Measurements from ENCODE around the gene NPDC1. TPM values are rescaled to one million over a fixed set of nuclear protein-coding genes. Genes with fewer than 3 reads are reported as not detected.

The NPDC1 gene
- total RNA-seq, 1 experiment from 2014 or later: 73.9 TPM

DNA sequence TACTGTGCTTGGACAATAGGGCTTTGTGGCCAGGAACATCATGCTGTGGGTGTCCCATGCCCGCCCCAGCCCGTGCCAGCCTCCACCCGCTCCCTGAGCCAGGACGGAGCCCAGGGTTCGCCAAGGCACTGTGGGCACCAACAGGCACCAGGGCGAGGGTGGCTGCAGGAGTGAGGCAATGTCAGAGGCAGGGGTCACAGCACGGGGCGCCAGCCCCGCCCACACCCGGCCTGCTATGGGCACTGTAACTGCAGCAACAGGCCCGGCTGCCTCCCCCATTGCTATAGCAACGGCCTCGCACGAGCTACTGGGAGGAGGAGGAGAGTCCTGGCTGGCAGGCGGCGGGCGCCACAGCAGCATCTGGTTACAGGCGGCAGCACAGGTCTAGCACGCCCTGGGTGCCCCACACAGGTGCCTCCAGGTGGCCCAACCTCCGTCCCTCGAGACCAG is 20.4 kb downstream of the NPDC1 start:
- Histone ChIP-seq H3K9me3 (ENCODE audit: low read depth, low read length, poor library complexity, severe bottlenecking) (no peaks in the 10 kb centered on the region), H3K4me3 (ENCODE audit: low read depth, low read length, poor library complexity, severe bottlenecking) (no peak overlapping the region), H3K27ac (ENCODE audit: low read depth, low read length, poor library complexity, severe bottlenecking) (no peak overlapping the region), H3K27me3 (replicated peaks; ENCODE audit: insufficient read depth, low read depth, low read length, poor library complexity) (no peaks in the 10 kb centered on the region), H3K36me3 (ENCODE audit: insufficient read depth, low read length, poor library complexity, severe bottlenecking) (no peaks in the 10 kb centered on the region), H3K4me1 (ENCODE audit: insufficient read depth, low read length, poor library complexity, severe bottlenecking) (peaks cover 10% of the 10 kb centered on the region)
- intact Hi-C loops (cut with micrococcal nuclease; ENCODE audit: unreplicated experiment): no loop called here
- no TSS peak for BruUV-seq (replicated peaks)
- POLR2A ChIA-PET (ENCODE audit: low non-redundant PET): no interaction called here
- CTCF ChIA-PET: interaction anchor here (1.5 kb wide), 1 partner anchor 10 kb away, joined by 12 read pairs; no protein-coding TSS in a partner anchor
- no peak for DNase-seq (ENCODE audit: low spot score)
- TF ChIP-seq EZH2 (IDR thresholded peaks at IDR 0.05; ENCODE audit: borderline replicate concordance, low read depth, low read length, poor library complexity, severe bottlenecking): no peak
- TF ChIP-seq, protein P1, sequence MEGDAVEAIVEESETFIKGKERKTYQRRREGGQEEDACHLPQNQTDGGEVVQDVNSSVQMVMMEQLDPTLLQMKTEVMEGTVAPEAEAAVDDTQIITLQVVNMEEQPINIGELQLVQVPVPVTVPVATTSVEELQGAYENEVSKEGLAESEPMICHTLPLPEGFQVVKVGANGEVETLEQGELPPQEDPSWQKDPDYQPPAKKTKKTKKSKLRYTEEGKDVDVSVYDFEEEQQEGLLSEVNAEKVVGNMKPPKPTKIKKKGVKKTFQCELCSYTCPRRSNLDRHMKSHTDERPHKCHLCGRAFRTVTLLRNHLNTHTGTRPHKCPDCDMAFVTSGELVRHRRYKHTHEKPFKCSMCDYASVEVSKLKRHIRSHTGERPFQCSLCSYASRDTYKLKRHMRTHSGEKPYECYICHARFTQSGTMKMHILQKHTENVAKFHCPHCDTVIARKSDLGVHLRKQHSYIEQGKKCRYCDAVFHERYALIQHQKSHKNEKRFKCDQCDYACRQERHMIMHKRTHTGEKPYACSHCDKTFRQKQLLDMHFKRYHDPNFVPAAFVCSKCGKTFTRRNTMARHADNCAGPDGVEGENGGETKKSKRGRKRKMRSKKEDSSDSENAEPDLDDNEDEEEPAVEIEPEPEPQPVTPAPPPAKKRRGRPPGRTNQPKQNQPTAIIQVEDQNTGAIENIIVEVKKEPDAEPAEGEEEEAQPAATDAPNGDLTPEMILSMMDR (conservative IDR thresholded peaks at IDR 0.05; ENCODE audit: low read depth, low read length): no peak

DNA sequence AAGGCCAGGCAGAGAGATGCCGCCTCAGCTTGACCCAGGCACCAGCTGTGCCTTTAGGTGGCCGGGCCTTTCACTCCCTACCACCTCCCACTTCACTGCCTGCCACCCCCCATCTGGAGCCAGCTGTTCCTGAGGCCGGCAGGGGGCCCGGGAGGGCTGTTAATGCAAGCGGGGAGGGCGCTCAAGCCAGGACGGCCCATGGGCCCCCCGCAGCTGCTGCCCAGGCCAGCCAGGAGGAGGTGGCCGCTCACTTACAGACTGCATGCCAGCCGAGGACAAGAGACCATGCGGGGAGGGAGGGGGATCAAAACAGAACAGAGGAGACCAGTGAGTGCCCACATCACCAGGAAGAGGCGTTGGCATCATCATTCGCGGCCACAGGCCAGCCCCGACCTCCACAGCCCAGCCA is 22.4 kb downstream of the NPDC1 start:
- no TSS peak for BruUV-seq (replicated peaks)
- intact Hi-C loops (cut with micrococcal nuclease; ENCODE audit: unreplicated experiment): no loop called here
- Histone ChIP-seq H3K36me3 (ENCODE audit: insufficient read depth, low read length, poor library complexity, severe bottlenecking) (no peaks in the 10 kb centered on the region), H3K9me3 (ENCODE audit: low read depth, low read length, poor library complexity, severe bottlenecking) (no peaks in the 10 kb centered on the region), H3K27me3 (replicated peaks; ENCODE audit: insufficient read depth, low read depth, low read length, poor library complexity) (no peaks in the 10 kb centered on the region), H3K4me3 (ENCODE audit: low read depth, low read length, poor library complexity, severe bottlenecking) (no peak overlapping the region), H3K4me1 (ENCODE audit: insufficient read depth, low read length, poor library complexity, severe bottlenecking) (peaks cover 3% of the 10 kb centered on the region), H3K27ac (ENCODE audit: low read depth, low read length, poor library complexity, severe bottlenecking) (no peak overlapping the region)
- DNase-seq (ENCODE audit: low spot score): no peak
- TF ChIP-seq, protein P1 (conservative IDR thresholded peaks at IDR 0.05; ENCODE audit: low read depth, low read length): no peak
- TF ChIP-seq EZH2 (IDR thresholded peaks at IDR 0.05; ENCODE audit: borderline replicate concordance, low read depth, low read length, poor library complexity, severe bottlenecking): no peak
- CTCF ChIA-PET: no interaction called here
- POLR2A ChIA-PET (ENCODE audit: low non-redundant PET): no interaction called here

DNA sequence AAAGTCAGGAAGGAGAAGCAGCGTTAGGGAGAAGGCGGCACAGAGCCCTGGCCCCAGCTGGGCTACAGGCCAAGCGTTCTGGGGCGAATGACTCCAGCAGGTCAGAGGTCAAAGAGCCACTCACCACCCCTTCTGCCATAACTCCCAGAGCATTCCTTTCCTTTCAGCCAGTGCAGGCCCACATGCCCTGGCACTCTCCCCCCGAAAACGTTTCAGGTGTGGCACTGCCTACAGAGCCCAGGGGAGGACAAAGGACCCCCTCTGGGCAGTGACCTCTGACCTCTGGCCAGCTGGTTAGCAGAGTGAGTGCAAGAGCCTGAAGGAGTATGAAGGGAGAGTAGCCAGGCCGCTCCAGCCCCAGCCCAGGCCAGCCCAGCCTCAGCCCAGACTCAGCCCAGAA is 22.8 kb downstream of the NPDC1 start:
- intact Hi-C loops (cut with micrococcal nuclease; ENCODE audit: unreplicated experiment): no loop called here
- TF ChIP-seq, protein P1 (conservative IDR thresholded peaks at IDR 0.05; ENCODE audit: low read depth, low read length): no peak
- TF ChIP-seq EZH2 (IDR thresholded peaks at IDR 0.05; ENCODE audit: borderline replicate concordance, low read depth, low read length, poor library complexity, severe bottlenecking): no peak
- ChIA-PET POLR2A (ENCODE audit: low non-redundant PET) (no interaction called here), CTCF (no interaction called here)
- H3K27me3 ChIP-seq (replicated peaks; ENCODE audit: insufficient read depth, low read depth, low read length, poor library complexity): no peaks in the 10 kb centered on the region
- H3K9me3 ChIP-seq (ENCODE audit: low read depth, low read length, poor library complexity, severe bottlenecking): no peaks in the 10 kb centered on the region
- BruUV-seq (replicated peaks): no TSS peak
- DNase-seq (ENCODE audit: low spot score): no peak
- H3K4me3 ChIP-seq (ENCODE audit: low read depth, low read length, poor library complexity, severe bottlenecking): no peak overlapping the region
- H3K4me1 ChIP-seq (ENCODE audit: insufficient read depth, low read length, poor library complexity, severe bottlenecking): no peaks in the 10 kb centered on the region
- no peaks in the 10 kb centered on the region for H3K36me3 ChIP-seq (ENCODE audit: insufficient read depth, low read length, poor library complexity, severe bottlenecking)
- H3K27ac ChIP-seq (ENCODE audit: low read depth, low read length, poor library complexity, severe bottlenecking): no peak overlapping the region

Measured in A673 (cell line).